ENCODE data around the gene TRAF7. TPM values are rescaled to one million over a fixed set of nuclear protein-coding genes. Genes with fewer than 3 reads are reported as not detected.

Gene TRAF7
- total and polyA plus RNA-seq, 2 of the 13 experiments (the other 11 are each of a cell fraction or from before 2014, with no cell fraction given), result 47.9 to 65.6 TPM

DNA sequence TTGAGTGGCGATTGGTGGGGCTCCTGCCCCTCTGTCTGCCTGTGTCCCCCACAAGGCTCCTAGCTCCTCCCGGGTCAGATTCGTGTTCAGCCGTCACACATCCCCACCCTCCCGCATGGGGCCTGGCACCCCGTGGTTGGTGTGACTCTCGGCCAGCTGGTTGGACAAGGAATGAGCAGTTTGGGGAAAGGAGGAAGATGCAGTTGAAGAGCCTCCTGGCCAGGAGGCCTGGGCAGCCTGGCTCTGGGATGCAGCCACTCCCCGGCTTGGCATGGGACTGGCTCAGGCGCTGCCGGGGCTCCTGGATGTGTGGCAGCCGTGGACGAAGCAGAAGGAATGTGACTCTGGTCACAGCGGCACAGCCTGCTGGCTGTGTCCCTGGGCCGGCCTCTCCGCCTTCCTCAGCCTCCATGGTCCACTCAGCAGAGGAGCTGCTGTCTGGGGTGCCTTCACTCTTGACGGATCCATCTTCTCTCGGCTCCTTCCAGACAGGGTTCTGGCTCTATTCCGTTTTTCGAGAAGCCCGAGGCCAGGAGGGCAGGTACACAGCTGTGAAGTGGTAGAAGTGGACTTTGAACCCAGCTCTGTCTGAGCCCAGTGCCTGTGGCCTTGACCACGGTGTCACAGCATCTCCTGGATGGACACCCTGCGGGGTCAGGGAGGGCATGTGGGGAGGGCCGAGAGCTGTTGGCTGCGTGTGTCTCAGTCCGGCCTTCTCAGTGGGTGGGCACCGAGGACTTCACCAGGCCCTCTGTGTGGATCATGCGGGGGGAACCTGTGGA lies 2.1 kb downstream of the TRAF7 start (continued):
- TF ChIP-seq, protein P1, sequence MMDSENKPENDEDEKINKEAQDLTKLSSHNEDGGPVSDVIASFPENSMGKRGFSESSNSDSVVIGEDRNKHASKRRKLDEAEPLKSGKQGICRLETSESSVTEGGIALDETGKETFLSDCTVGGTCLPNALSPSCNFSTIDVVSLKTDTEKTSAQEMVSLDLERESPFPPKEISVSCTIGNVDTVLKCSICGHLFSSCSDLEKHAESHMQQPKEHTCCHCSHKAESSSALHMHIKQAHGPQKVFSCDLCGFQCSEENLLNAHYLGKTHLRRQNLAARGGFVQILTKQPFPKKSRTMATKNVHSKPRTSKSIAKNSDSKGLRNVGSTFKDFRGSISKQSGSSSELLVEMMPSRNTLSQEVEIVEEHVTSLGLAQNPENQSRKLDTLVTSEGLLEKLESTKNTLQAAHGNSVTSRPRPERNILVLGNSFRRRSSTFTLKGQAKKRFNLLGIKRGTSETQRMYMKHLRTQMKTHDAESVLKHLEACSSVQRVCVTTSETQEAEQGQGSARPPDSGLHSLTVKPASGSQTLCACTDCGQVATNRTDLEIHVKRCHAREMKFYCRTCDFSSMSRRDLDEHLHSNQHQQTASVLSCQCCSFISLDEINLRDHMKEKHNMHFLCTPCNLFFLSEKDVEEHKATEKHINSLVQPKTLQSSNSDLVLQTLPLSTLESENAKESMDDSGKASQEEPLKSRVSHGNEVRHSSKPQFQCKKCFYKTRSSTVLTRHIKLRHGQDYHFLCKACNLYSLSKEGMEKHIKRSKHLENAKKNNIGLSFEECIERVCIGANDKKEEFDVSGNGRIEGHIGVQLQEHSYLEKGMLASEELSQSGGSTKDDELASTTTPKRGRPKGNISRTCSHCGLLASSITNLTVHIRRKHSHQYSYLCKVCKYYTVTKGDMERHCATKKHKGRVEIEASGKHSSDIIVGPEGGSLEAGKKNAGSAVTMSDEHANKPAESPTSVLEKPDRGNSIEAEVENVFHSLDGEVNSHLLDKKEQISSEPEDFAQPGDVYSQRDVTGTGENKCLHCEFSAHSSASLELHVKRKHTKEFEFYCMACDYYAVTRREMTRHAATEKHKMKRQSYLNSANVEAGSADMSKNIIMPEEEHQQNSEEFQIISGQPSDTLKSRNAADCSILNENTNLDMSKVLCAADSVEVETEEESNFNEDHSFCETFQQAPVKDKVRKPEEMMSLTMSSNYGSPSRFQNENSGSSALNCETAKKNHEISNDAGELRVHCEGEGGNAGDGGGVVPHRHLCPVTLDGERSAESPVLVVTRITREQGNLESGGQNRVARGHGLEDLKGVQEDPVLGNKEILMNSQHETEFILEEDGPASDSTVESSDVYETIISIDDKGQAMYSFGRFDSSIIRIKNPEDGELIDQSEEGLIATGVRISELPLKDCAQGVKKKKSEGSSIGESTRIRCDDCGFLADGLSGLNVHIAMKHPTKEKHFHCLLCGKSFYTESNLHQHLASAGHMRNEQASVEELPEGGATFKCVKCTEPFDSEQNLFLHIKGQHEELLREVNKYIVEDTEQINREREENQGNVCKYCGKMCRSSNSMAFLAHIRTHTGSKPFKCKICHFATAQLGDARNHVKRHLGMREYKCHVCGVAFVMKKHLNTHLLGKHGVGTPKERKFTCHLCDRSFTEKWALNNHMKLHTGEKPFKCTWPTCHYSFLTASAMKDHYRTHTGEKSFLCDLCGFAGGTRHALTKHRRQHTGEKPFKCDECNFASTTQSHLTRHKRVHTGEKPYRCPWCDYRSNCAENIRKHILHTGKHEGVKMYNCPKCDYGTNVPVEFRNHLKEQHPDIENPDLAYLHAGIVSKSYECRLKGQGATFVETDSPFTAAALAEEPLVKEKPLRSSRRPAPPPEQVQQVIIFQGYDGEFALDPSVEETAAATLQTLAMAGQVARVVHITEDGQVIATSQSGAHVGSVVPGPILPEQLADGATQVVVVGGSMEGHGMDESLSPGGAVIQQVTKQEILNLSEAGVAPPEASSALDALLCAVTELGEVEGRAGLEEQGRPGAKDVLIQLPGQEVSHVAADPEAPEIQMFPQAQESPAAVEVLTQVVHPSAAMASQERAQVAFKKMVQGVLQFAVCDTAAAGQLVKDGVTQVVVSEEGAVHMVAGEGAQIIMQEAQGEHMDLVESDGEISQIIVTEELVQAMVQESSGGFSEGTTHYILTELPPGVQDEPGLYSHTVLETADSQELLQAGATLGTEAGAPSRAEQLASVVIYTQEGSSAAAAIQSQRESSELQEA (CRISPR knock-in tag; IDR thresholded peaks at IDR 0.05; ENCODE audit: not compliant biosample characterization), result no peak
- peak; percentile 98 for TF ChIP-seq MTA1 (CRISPR knock-in tag; IDR thresholded peaks at IDR 0.05; ENCODE audit: borderline replicate concordance)
- TF ChIP-seq FOXA3 (CRISPR knock-in tag; IDR thresholded peaks at IDR 0.05), result peak; percentile 84
- TF ChIP-seq SAFB2 (CRISPR knock-in tag; IDR thresholded peaks at IDR 0.05; ENCODE audit: borderline replicate concordance, low read depth), result peak; percentile 44; the same call in 1 of the 2 replicates
- TF ChIP-seq DRAP1 (CRISPR knock-in tag; IDR thresholded peaks at IDR 0.05), result 0 out of 2 replicates have a peak, but pooled peaks have one; percentile 19
- TF ChIP-seq CCDC6 (CRISPR knock-in tag; IDR thresholded peaks at IDR 0.05), result no peak
- peak; percentile 97 for TF ChIP-seq SAP130 (CRISPR knock-in tag; IDR thresholded peaks at IDR 0.05; ENCODE audit: low read depth)
- no peak for TF ChIP-seq ZBTB20 (CRISPR knock-in tag; IDR thresholded peaks at IDR 0.05; ENCODE audit: borderline replicate concordance, low read depth)
- TF ChIP-seq ZBTB40 (IDR thresholded peaks at IDR 0.05), result no peak
- TF ChIP-seq ZBTB40 (CRISPR knock-in tag; IDR thresholded peaks at IDR 0.05), result peak; percentile 82; the same call in 1 of the 2 replicates
